ENCODE measurements around the gene ZNF546.

GRCh38 chr19:39967561-39967960 is 29.3 kb upstream of the ZNF546 start:
- no peak for TF ChIP-seq GATA3 (IDR thresholded peaks at IDR 0.05; ENCODE audit: low read depth, low read length)
- no peak for TF ChIP-seq GATA2 (IDR thresholded peaks at IDR 0.05; ENCODE audit: low read depth, low read length)
